Progenitor cell of endocrine pancreas (in vitro differentiated cells): Measurements from ENCODE around the gene SPTBN4. TPM values are rescaled to one million over a fixed set of nuclear protein-coding genes. Genes with fewer than 3 reads are reported as not detected.

Experiments
- DNase-seq: peaks from one replicate; pipeline ENCODE4 v3.0.0; 2021; ENCODE audit warnings: low spot score; ENCODE audit not compliant: unreplicated experiment
- H3K27ac Mint-ChIP-seq: 2 replicates; pipeline ENCODE4 v1.8.0; 2021; ENCODE audit warnings: mild to moderate bottlenecking, moderate library complexity, mixed read lengths
- H3K27me3 Mint-ChIP-seq: 2 replicates; pipeline ENCODE4 v1.8.0; 2021; ENCODE audit warnings: mixed read lengths
- H3K36me3 Mint-ChIP-seq: 2 replicates; pipeline ENCODE4 v1.8.0; 2022; ENCODE audit warnings: mixed read lengths; ENCODE audit not compliant: insufficient read depth
- H3K4me1 Mint-ChIP-seq: 2 replicates; pipeline ENCODE4 v1.8.0; 2021; ENCODE audit warnings: low read depth, mixed read lengths
- H3K4me3 Mint-ChIP-seq: 2 replicates; pipeline ENCODE4 v1.8.0; 2021; ENCODE audit warnings: low read depth, mild to moderate bottlenecking, moderate library complexity, mixed read lengths
- H3K9me3 Mint-ChIP-seq: 2 replicates; pipeline ENCODE4 v1.8.0; 2021; ENCODE audit warnings: low read depth, mixed read lengths
- CTCF ChIP-seq: fragments of 200-600 bp; sonication (generic); IDR thresholded peaks from one replicate; pipeline ENCODE4 v1.5.0; 2021; ENCODE audit warnings: antibody characterized with exemption, mild to moderate bottlenecking; ENCODE audit not compliant: unreplicated experiment
- total RNA-seq: library from RNA; stranded (reverse); gene quantifications from 2 replicates; pipeline ENCODE4 v1.2.1, GENCODE V29; 2021

The SPTBN4 gene
- total RNA-seq, 1 donor from 2014 or later: 3.1 TPM

- H3K27me3 Mint-ChIP-seq: peaks cover 55% of the 10 kb centered on the region
- H3K9me3 Mint-ChIP-seq: no peaks in the 10 kb centered on the region
- peaks cover 2% of the 10 kb centered on the region for H3K4me1 Mint-ChIP-seq
- no peak overlapping the region for H3K27ac Mint-ChIP-seq
- H3K36me3 Mint-ChIP-seq: peaks cover 2% of the 10 kb centered on the region
- no peak for TF ChIP-seq CTCF
- H3K4me3 Mint-ChIP-seq: no peak overlapping the region
- DNase-seq: no peak
Observed at GRCh38 chr19:40596608-40597328, 130.0 kb downstream of the SPTBN4 start.

- peaks cover 2% of the 10 kb centered on the region for H3K4me1 Mint-ChIP-seq
- peaks cover 58% of the 10 kb centered on the region for H3K27me3 Mint-ChIP-seq
- H3K36me3 Mint-ChIP-seq: no peaks in the 10 kb centered on the region
- no peak for TF ChIP-seq CTCF
- H3K9me3 Mint-ChIP-seq: no peaks in the 10 kb centered on the region
- no peak overlapping the region for H3K27ac Mint-ChIP-seq
- no peak for DNase-seq
- H3K4me3 Mint-ChIP-seq: peak overlapping the region; percentile 45
Observed at GRCh38 chr19:40597329-40597838, 130.6 kb downstream of the SPTBN4 start.

- peak; percentile 82 for DNase-seq
- Mint-ChIP-seq H3K4me1 (peaks cover 8% of the 10 kb centered on the region), H3K27ac (no peak overlapping the region), H3K36me3 (no peaks in the 10 kb centered on the region), H3K27me3 (peaks cover 67% of the 10 kb centered on the region), H3K4me3 (peak overlapping the region; percentile 60), H3K9me3 (no peaks in the 10 kb centered on the region)
- TF ChIP-seq CTCF: peak; percentile 99
Observed at GRCh38 chr19:40598121-40598917, 131.5 kb downstream of the SPTBN4 start.

GRCh38 chr19:40598918-40599307 lies 132.1 kb downstream of the SPTBN4 start:
- H3K4me1 Mint-ChIP-seq: peaks cover 8% of the 10 kb centered on the region
- no peaks in the 10 kb centered on the region for H3K9me3 Mint-ChIP-seq
- H3K36me3 Mint-ChIP-seq: no peaks in the 10 kb centered on the region
- DNase-seq: no peak
- TF ChIP-seq CTCF: no peak
- H3K27ac Mint-ChIP-seq: no peak overlapping the region
- H3K27me3 Mint-ChIP-seq: peaks cover 69% of the 10 kb centered on the region
- H3K4me3 Mint-ChIP-seq: no peak overlapping the region

- Mint-ChIP-seq H3K4me1 (peaks cover 11% of the 10 kb centered on the region), H3K27me3 (peaks cover 70% of the 10 kb centered on the region), H3K4me3 (no peak overlapping the region), H3K36me3 (no peaks in the 10 kb centered on the region), H3K9me3 (no peaks in the 10 kb centered on the region), H3K27ac (no peak overlapping the region)
- no peak for TF ChIP-seq CTCF
- no peak for DNase-seq
Observed at GRCh38 chr19:40599331-40599901, 132.6 kb downstream of the SPTBN4 start.
